IMR-90 (cell line): ENCODE results near the gene ABCC8. TPM values are rescaled to one million over a fixed set of nuclear protein-coding genes. Genes with fewer than 3 reads are reported as not detected.

Experiments
- ATAC-seq: fragments of 200-7000 bp; cut with Tn5 transposase; 2 replicates; pipeline ENCODE4 v1.9.1; 2020; ENCODE audit warnings: low read depth, mild to moderate bottlenecking, moderate library complexity
- BruUV-seq: library from RNA; stranded (reverse); fragments of 400-500 nt; replicated peaks from 2 replicates; lab custom pipeline; 2021; lab: Mats Ljungman, UMichigan
- CTCF ChIA-PET: fragments of 300-600 bp; formaldehyde crosslinking; extraction: SDS; loops from one replicate; lab custom pipeline; 2021; ENCODE audit warnings: antibody characterized with exemption; lab: Yijun Ruan, JAX
- POLR2A ChIA-PET: fragments of 300-600 bp; sonication (Branson Sonifier 250); formaldehyde crosslinking; loops from one replicate; lab custom pipeline; 2022; ENCODE audit warnings: antibody characterized with exemption; ENCODE audit not compliant: unreplicated experiment; lab: Charles Lee
- DNase-seq: peaks from one replicate; pipeline ENCODE4 v3.0.0; 2013
- H2AFZ ChIP-seq: replicated peaks from 2 replicates; pipeline ENCODE3; 2013; ENCODE audit warnings: low read length, mild to moderate bottlenecking; ENCODE audit not compliant: poor library complexity
- H2AK5ac ChIP-seq: 2 replicates; pipeline ENCODE4 v1.6.1; 2013; ENCODE audit warnings: low read depth, low read length, inconsistent platforms
- H2AK9ac ChIP-seq: replicated peaks from 2 replicates; pipeline ENCODE3; 2013; ENCODE audit warnings: mild to moderate bottlenecking, low read depth, low read length, moderate library complexity; ENCODE audit not compliant: poor library complexity
- H2BK120ac ChIP-seq: 2 replicates; pipeline ENCODE4 v1.6.1; 2013; ENCODE audit warnings: low read depth, low read length, inconsistent platforms
- H2BK15ac ChIP-seq: 3 replicates; pipeline ENCODE4 v1.6.1; 2013; ENCODE audit warnings: low read depth, low read length, inconsistent platforms
- H2BK20ac ChIP-seq: 2 replicates; pipeline ENCODE4 v1.6.1; 2013; ENCODE audit warnings: low read depth, mild to moderate bottlenecking, inconsistent platforms, low read length, moderate library complexity
- H2BK5ac ChIP-seq: 2 replicates; pipeline ENCODE4 v1.6.1; 2013; ENCODE audit warnings: mild to moderate bottlenecking, low read depth, low read length, inconsistent platforms; ENCODE audit not compliant: poor library complexity, severe bottlenecking
- H3K14ac ChIP-seq: replicated peaks from 2 replicates; pipeline ENCODE4 v1.6.1; 2013; ENCODE audit warnings: low read depth, low read length, inconsistent platforms
- H3K18ac ChIP-seq: 2 replicates; pipeline ENCODE4 v1.6.1; 2013; ENCODE audit warnings: low read depth, low read length, control low read depth
- H3K23ac ChIP-seq: 2 replicates; pipeline ENCODE4 v1.6.1; 2013; ENCODE audit warnings: low read depth, low read length, inconsistent platforms
- H3K27ac ChIP-seq: 2 replicates; pipeline ENCODE4 v1.5.1; 2013; ENCODE audit warnings: mild to moderate bottlenecking, control low read depth, low read length; ENCODE audit not compliant: insufficient read depth
- H3K27me3 ChIP-seq: 2 replicates; pipeline ENCODE4 v1.6.1; 2013; ENCODE audit warnings: low read length; ENCODE audit not compliant: control insufficient read depth, insufficient read depth
- H3K36me3 ChIP-seq: 2 replicates; pipeline ENCODE4 v1.6.1; 2013; ENCODE audit warnings: low read length, mixed read lengths; ENCODE audit not compliant: control insufficient read depth, insufficient read depth
- H3K4ac ChIP-seq: 2 replicates; pipeline ENCODE4 v1.6.1; 2013; ENCODE audit warnings: low read depth, low read length, inconsistent platforms
- H3K4me1 ChIP-seq: 2 replicates; pipeline ENCODE4 v1.6.1; 2013; ENCODE audit warnings: low read length, mixed read lengths; ENCODE audit not compliant: control insufficient read depth, insufficient read depth
- H3K4me2 ChIP-seq: 2 replicates; pipeline ENCODE4 v1.6.1; 2013; ENCODE audit warnings: low read depth, mild to moderate bottlenecking, control low read depth, low read length, moderate library complexity
- H3K4me3 ChIP-seq: 2 replicates; pipeline ENCODE4 v1.5.1; 2013; ENCODE audit warnings: low read depth, mild to moderate bottlenecking, control low read depth, low read length, moderate library complexity; ENCODE audit not compliant: insufficient read depth
- H3K56ac ChIP-seq: 2 replicates; pipeline ENCODE4 v1.6.1; 2013; ENCODE audit warnings: low read length, inconsistent platforms; ENCODE audit not compliant: insufficient read depth; ENCODE audit errors: extremely low read depth
- H3K79me1 ChIP-seq, 2 experiments: 2 replicates each; pipeline ENCODE4 v1.6.1; 2013; ENCODE audit warnings: low read length in 2 of 2, inconsistent platforms in 1 of 2, low read depth in 1 of 2
- H3K9ac ChIP-seq: 2 replicates; pipeline ENCODE4 v1.6.1; 2013; ENCODE audit warnings: low read depth, low read length, control low read depth
- H3K9me1 ChIP-seq: 2 replicates; pipeline ENCODE4 v1.6.1; 2013; ENCODE audit warnings: low read length, inconsistent platforms; ENCODE audit not compliant: insufficient read depth
- H3K9me3 ChIP-seq: 2 replicates; pipeline ENCODE4 v1.6.1; 2013; ENCODE audit warnings: low read length; ENCODE audit not compliant: control insufficient read depth, insufficient read depth
- H4K20me1 ChIP-seq: 2 replicates; pipeline ENCODE4 v1.6.1; 2013; ENCODE audit warnings: low read length, inconsistent platforms; ENCODE audit not compliant: insufficient read depth
- H4K5ac ChIP-seq: 2 replicates; pipeline ENCODE4 v1.6.1; 2013; ENCODE audit warnings: mild to moderate bottlenecking, low read depth, low read length, control low read depth
- H4K8ac ChIP-seq, 2 experiments: 2 replicates each; pipeline ENCODE4 v1.6.1; 2013; ENCODE audit warnings: low read depth in 2 of 2, low read length in 2 of 2, control low read depth in 1 of 2, inconsistent platforms in 1 of 2
- H4K91ac ChIP-seq: 2 replicates; pipeline ENCODE4 v1.6.1; 2013; ENCODE audit warnings: low read depth, low read length, inconsistent platforms; ENCODE audit not compliant: insufficient read depth
- BHLHE40 ChIP-seq: fragments of 150-350 bp; IDR thresholded peaks from 2 replicates; pipeline ENCODE4 v1.6.1; 2016; ENCODE audit warnings: mild to moderate bottlenecking, low read depth, low read length
- CEBPB ChIP-seq: IDR thresholded peaks from 2 replicates; pipeline ENCODE4 v1.6.1; 2012; ENCODE audit warnings: low read depth, low read length, improper control_type of control experiment
- CHD1 ChIP-seq: IDR thresholded peaks from 2 replicates; pipeline ENCODE4 v1.6.1; 2012; ENCODE audit warnings: low read depth, low read length, improper control_type of control experiment
- CTCF ChIP-seq: conservative IDR thresholded peaks from 2 replicates; pipeline ENCODE4 v1.5.1; 2012; ENCODE audit warnings: mild to moderate bottlenecking, low read depth, low read length, improper control_type of control experiment
- ELK1 ChIP-seq: fragments of 150-350 bp; IDR thresholded peaks from 2 replicates; pipeline ENCODE4 v1.6.1; 2016; ENCODE audit warnings: low read depth, mild to moderate bottlenecking, low read length, moderate library complexity, borderline replicate concordance
- FOS ChIP-seq: fragments of 150-350 bp; IDR thresholded peaks from 2 replicates; pipeline ENCODE4 v1.6.1; 2016; ENCODE audit warnings: low read depth, low read length
- MAFK ChIP-seq: IDR thresholded peaks from 2 replicates; pipeline ENCODE4 v1.6.1; 2012; ENCODE audit warnings: low read depth, low read length, improper control_type of control experiment
- MAZ ChIP-seq: IDR thresholded peaks from 2 replicates; pipeline ENCODE4 v1.6.1; 2012; ENCODE audit warnings: low read depth, mild to moderate bottlenecking, low read length, improper control_type of control experiment, moderate library complexity, borderline replicate concordance
- MXI1 ChIP-seq: IDR thresholded peaks from 2 replicates; pipeline ENCODE4 v1.6.1; 2012; ENCODE audit warnings: low read depth, mild to moderate bottlenecking, low read length, moderate library complexity, borderline replicate concordance
- NFE2L2 ChIP-seq: fragments of 150-350 bp; IDR thresholded peaks from 2 replicates; pipeline ENCODE4 v1.6.1; 2016; ENCODE audit warnings: low read depth, mild to moderate bottlenecking, low read length
- POLR2A ChIP-seq: IDR thresholded peaks from 2 replicates; pipeline ENCODE4 v1.6.1; 2012; ENCODE audit warnings: mild to moderate bottlenecking, low read depth, low read length
- RAD21 ChIP-seq: IDR thresholded peaks from 2 replicates; pipeline ENCODE4 v1.6.1; 2012; ENCODE audit warnings: low read length, improper control_type of control experiment
- RCOR1 ChIP-seq: IDR thresholded peaks from 2 replicates; pipeline ENCODE4 v1.6.1; 2012; ENCODE audit warnings: mild to moderate bottlenecking, low read length, improper control_type of control experiment; ENCODE audit not compliant: insufficient replicate concordance
- RFX5 ChIP-seq: IDR thresholded peaks from 2 replicates; pipeline ENCODE4 v1.8.0; 2012; ENCODE audit warnings: low read depth, mild to moderate bottlenecking, low read length, moderate library complexity
- SMC3 ChIP-seq: fragments of 150-350 bp; IDR thresholded peaks from 2 replicates; pipeline ENCODE4 v1.6.1; 2016; ENCODE audit warnings: low read depth, mild to moderate bottlenecking, antibody characterized with exemption, low read length, moderate library complexity
- USF2 ChIP-seq: fragments of 150-350 bp; IDR thresholded peaks from 2 replicates; pipeline ENCODE4 v1.6.1; 2017; ENCODE audit warnings: mild to moderate bottlenecking, antibody characterized with exemption, low read length, low read depth
- WGBS, 2 experiments: methylation state at CpG; one replicate each; pipeline versions ENCODE4 v1.1.5 to v1.1.7; 2013; ENCODE audit warnings: missing lambda C conversion rate in 2 of 2; ENCODE audit not compliant: insufficient read length in 1 of 2; ENCODE audit errors: extremely low coverage in 2 of 2; 5-methylcytosine and 5-hydroxymethylcytosine counted together
- dilution Hi-C: fragments of 300-500 bp; cut with HindIII; formaldehyde crosslinking; loops from one replicate; pipeline ENCODE4 v1.14.3; 2018; ENCODE audit warnings: low sequenced_read_pairs; ENCODE audit not compliant: unreplicated experiment
- in situ Hi-C: fragments of 300-500 bp; cut with MboI; formaldehyde crosslinking; loops from 3 replicates; pipeline ENCODE4 v1.14.3; 2019; ENCODE audit warnings: low sequenced_read_pairs, inconsistent platforms, mixed read lengths
- intact Hi-C: fragments of 100-400 bp; cut with micrococcal nuclease; formaldehyde crosslinking; loops from 2 replicates; pipeline ENCODE4 v1.10.0; 2022
- polyA plus RNA-seq, 3 experiments: library from polyadenylated mRNA; depleted of rRNA; stranded (reverse); fragments of >200 nt; gene quantifications; 2 replicates each; pipeline ENCODE4 v1.2.3, GENCODE V29; 2012; ENCODE audit warnings: low replicate concordance in 1 of 3
- total RNA-seq: library from RNA; depleted of rRNA; stranded (reverse); fragments of >200 nt; gene quantifications from 2 replicates; pipeline ENCODE4 v1.2.3, GENCODE V29; 2012

ABCC8 gene
- total and polyA plus RNA-seq, 2 of the 4 experiments (the other 2 are of a cell fraction) = not detected

- no peaks in the 10 kb centered on the region for H3K9me1 ChIP-seq
- H3K36me3 ChIP-seq = no peaks in the 10 kb centered on the region
- no peaks in the 10 kb centered on the region for H4K20me1 ChIP-seq
- no peak overlapping the region for H2BK20ac ChIP-seq
- ATAC-seq = no peak
- no peak overlapping the region for H4K5ac ChIP-seq
- no peak overlapping the region for H3K9ac ChIP-seq
- no peak overlapping the region for H2BK5ac ChIP-seq
- no peak overlapping the region for H4K91ac ChIP-seq
- intact Hi-C loops (no loop called here), dilution Hi-C loops (no loop called here), in situ Hi-C loops (no loop called here)
- H2BK15ac ChIP-seq = no peak overlapping the region
- H3K4me3 ChIP-seq = no peak overlapping the region
- no peak overlapping the region for H3K14ac ChIP-seq
- WGBS, 2 experiments = no CpG with 5 or more reads among the region's 8 CpGs
- H2AK9ac ChIP-seq = no peak overlapping the region
- no peak overlapping the region for H4K8ac ChIP-seq
- no peak overlapping the region for H2AFZ ChIP-seq
- no peak for DNase-seq
- H3K4ac ChIP-seq = no peak overlapping the region
- TF ChIP-seq MAFK = no peak
- TF ChIP-seq USF2 = no peak
- TF ChIP-seq FOS = no peak
- TF ChIP-seq CHD1 = no peak
- TF ChIP-seq NFE2L2 = no peak
- no peak for TF ChIP-seq CTCF
- no peak for TF ChIP-seq SMC3
- no peak for TF ChIP-seq MXI1
- no peak for TF ChIP-seq BHLHE40
- no peak for TF ChIP-seq RFX5
- no peak for TF ChIP-seq RAD21
- TF ChIP-seq POLR2A = no peak
- TF ChIP-seq CEBPB = no peak
- TF ChIP-seq RCOR1 = no peak
- TF ChIP-seq MAZ = no peak
- TF ChIP-seq ELK1 = no peak
- H3K56ac ChIP-seq = no peak overlapping the region
- H3K18ac ChIP-seq = no peak overlapping the region
- ChIA-PET POLR2A (no interaction called here), CTCF (no interaction called here)
- BruUV-seq = no TSS peak
- H3K27ac ChIP-seq = no peak overlapping the region
- no peaks in the 10 kb centered on the region for H3K4me1 ChIP-seq
- H3K79me1 ChIP-seq = no peaks in the 10 kb centered on the region
- no peak overlapping the region for H2AK5ac ChIP-seq
- no peaks in the 10 kb centered on the region for H3K9me3 ChIP-seq
- H3K27me3 ChIP-seq = peaks cover 4% of the 10 kb centered on the region
- H3K23ac ChIP-seq = no peak overlapping the region
- no peak overlapping the region for H2BK120ac ChIP-seq
- no peak overlapping the region for H3K4me2 ChIP-seq
Measured at GRCh38 chr11:17458268-17458667, 18.4 kb downstream of the ABCC8 start.
